HCEC 1CT (cell line): Measurements from ENCODE around the gene CLDN6.

Experiments
- DNase-seq: peaks from one replicate; pipeline ENCODE4 v3.0.0-alpha.2; 2017

CLDN6 gene

DNA sequence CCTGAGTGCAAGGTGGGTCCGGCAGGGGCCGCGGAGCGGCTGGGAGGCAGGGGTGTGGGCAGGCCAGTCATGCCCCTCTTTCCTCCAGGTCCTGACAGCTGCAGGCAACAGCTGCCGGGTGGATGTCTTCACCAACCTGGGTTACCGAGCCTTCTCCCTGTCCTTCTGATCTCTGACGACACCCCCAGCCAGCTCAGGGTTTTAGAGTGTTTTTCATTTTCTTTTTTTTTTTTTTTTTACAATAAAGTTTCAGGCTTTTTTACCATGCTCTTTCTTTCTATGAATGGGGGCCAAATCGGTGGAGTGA, 9.5 kb upstream of the CLDN6 start:
- no peak for DNase-seq

DNA sequence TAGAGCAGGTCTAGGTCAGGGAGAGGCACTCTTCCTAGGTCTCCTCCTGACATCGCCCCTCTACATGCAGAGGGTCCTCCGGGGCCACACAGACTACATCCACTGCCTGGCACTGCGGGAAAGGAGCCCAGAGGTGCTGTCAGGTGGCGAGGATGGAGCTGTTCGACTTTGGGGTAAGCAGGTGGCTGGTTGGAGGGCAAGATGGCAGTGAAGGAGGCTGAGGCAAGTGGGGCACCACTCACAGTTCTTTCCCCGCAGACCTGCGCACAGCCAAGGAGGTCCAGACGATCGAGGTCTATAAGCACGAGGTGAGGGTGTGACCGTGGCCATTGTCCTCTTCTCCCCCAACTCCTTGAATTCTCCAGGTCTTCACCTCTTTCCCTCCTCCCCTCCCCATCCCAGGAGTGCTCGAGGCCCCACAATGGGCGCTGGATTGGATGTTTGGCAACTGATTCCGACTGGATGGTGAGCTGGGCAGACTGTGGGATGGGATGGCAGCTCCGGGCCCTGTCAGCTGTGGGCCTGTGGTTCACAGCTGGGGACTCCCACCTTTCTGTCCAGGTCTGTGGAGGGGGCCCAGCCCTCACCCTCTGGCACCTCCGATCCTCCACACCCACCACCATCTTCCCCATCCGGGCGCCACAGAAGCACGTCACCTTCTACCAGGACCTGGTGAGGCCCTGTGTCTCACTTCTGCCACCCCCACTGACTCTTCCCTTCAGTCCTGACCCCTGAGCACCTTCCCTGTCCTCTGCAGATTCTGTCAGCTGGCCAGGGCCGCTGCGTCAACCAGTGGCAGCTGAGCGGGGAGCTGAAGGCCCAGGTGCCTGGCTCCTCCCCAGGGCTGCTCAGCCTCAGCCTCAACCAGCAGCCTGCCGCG, 8.9 kb upstream of the CLDN6 start:
- DNase-seq: no peak

DNA sequence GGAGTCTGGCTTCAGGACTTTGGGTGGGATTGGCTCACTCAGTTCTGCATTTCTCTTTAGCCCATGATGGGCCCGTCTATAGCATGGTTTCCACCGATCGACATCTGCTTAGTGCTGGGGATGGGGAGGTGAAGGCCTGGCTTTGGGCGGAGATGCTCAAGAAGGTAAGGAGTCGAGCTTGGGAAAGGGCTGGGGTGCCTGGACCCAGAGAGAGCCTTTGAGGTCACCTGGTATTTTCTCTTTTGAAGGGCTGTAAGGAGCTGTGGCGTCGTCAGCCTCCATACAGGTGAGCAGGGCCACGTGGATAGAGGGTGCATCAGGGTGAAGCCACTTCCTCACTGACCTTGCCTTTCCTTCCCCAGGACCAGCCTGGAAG, 8.0 kb upstream of the CLDN6 start:
- no peak for DNase-seq

- no peak for DNase-seq
Measured at GRCh38 chr16:3025032-3026002, 7.3 kb upstream of the CLDN6 start.

GRCh38 chr16:3023669-3024478, 5.9 kb upstream of the CLDN6 start, which contains the start of the genes HCFC1R1 and THOC6:
Gene HCFC1R1, minus strand, starts transcription at chr16:3023942. Its CDS starts 1 bp downstream, at chr16:3023941.
Gene THOC6, plus strand, starts transcription at chr16:3024035. Its CDS starts 292 bp downstream, at chr16:3024327.
- DNase-seq: peak; percentile 97

DNA sequence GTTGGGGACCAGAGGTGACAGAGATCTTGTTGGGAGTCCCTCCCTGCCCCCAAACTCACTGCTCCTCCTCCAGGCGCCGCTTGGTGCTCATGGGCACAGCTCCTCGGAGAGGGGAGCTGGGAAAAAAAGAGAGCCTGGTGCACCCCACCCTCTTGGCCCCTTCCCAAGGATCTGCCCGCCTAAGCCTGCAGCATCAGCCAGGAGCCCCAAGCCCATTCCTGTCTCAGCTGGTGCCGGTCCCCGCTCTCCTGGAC, 5.4 kb upstream of the CLDN6 start:
- DNase-seq: peak; percentile 69

GRCh38 chr16:3022684-3023414, 4.9 kb upstream of the CLDN6 start:
- no peak for DNase-seq

DNA sequence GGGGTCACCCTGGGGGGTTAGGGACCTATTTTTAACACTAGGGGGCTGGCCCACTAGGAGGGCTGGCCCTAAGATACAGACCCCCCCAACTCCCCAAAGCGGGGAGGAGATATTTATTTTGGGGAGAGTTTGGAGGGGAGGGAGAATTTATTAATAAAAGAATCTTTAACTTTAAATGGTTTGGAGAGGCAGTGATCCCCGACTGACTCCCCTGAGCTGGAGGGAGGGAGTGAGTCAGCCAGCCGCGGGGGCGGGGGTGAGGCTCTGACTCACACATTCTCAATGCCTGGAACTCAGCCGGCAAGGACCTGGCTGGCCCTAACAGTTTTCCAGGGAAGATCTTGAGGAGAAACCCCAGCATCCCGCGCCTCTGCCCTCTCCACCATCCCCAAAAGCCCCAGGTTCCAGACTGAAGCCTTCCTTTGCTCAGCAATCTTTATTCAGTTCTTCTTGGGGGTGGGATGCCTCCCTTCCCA, 4.3 kb upstream of the CLDN6 start:
- DNase-seq: peak; percentile 98

DNA sequence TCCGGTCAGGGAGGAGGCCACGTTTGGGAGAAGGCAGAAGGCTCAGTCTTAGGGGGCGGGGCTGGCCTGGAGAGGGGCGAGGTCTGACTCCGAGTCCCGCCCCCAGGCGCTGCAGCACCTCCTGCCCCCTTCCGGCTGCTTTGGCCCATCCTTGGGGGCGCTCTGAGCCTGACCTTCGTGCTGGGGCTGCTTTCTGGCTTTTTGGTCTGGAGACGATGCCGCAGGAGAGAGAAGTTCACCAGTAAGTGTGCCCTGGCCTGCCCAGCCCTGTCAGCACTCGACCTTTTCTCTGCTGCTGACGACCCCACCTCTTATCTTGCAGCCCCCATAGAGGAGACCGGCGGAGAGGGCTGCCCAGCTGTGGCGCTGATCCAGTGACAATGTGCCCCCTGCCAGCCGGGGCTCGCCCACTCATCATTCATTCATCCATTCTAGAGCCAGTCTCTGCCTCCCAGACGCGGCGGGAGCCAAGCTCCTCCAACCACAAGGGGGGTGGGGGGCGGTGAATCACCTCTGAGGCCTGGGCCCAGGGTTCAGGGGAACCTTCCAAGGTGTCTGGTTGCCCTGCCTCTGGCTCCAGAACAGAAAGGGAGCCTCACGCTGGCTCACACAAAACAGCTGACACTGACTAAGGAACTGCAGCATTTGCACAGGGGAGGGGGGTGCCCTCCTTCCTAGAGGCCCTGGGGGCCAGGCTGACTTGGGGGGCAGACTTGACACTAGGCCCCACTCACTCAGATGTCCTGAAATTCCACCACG, 3.6 kb upstream of the CLDN6 start:
- DNase-seq: peak; percentile 96

DNA sequence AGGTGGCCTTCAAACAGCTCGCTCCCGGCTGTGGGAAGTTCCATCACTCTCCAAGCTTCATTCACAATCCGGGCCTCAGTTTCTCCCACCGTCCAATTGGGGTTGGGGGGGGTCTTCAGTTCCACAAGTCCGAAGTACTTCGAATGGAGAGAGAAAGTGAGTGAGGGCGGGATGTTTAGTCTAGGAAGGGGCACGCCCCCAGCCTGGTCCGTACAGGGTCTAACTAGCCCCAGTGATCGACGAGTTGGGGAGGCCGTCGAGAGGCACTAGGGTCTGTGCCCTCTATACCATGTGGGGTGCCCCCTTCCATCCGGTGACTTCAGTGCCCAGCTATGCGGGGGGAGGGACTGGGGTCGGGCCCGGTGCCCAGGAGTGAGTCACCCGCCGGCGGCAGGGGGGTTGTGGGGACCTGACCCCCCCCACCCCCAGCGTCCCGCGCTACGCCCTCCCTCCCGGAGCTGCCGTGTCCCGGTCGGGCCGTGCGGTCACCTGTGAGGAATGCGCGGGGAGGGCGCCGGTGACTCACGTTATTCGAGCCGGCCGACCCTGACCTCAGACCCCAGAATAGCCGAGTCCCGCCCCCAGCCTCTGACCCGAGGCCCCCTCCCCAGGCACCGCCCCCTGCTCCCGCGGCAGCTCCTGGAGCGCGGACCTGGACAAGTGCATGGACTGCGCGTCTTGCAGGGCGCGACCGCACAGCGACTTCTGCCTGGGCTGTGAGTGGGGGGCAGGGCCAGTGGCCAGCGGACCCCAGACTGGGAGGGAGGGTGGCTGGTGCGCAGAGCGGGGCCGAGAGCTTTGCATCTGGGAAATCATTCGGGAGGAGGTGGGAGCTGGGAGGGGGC, 2.8 kb upstream of the CLDN6 start:
- peak; percentile 89 for DNase-seq

GRCh38 chr16:3020247-3020603, 2.2 kb upstream of the CLDN6 start, which contains the start of gene TNFRSF12A:
Gene TNFRSF12A, plus strand, starts transcription at chr16:3020368. Its CDS starts 30 bp downstream, at chr16:3020398.
- peak; percentile 78 for DNase-seq

GRCh38 chr16:3019594-3020246, 1.7 kb upstream of the CLDN6 start:
- DNase-seq: no peak

- DNase-seq: no peak
Measured at GRCh38 chr16:3017344-3017743, 639 bp downstream of the CLDN6 start.

- DNase-seq: no peak
Measured at GRCh38 chr16:3015865-3016521, 2.0 kb downstream of the CLDN6 start.

GRCh38 chr16:3014971-3015370, 3.0 kb downstream of the CLDN6 start:
- DNase-seq: no peak

- DNase-seq: no peak
Measured at GRCh38 chr16:3013998-3014690, 3.8 kb downstream of the CLDN6 start.

- no peak for DNase-seq
Measured at GRCh38 chr16:3013491-3013951, 4.5 kb downstream of the CLDN6 start.

GRCh38 chr16:3012828-3013420, 5.1 kb downstream of the CLDN6 start, which contains the start of gene CLDN9:
Gene CLDN9, plus strand, starts transcription at chr16:3012923. Its CDS starts 440 bp downstream, at chr16:3013363.
- DNase-seq: no peak
